CD4-positive, alpha-beta memory T cell (primary cell): ENCODE measurements around the gene ITGA3. TPM values are rescaled to one million over a fixed set of nuclear protein-coding genes. Genes with fewer than 3 reads are reported as not detected.

Experiments used
- CTCF ChIA-PET: fragments of 350-600 bp; sonication (Branson Sonifier 250); formaldehyde crosslinking; loops from one replicate; lab custom pipeline; 2021; ENCODE audit warnings: inconsistent platforms; ENCODE audit not compliant: partially characterized antibody; lab: Charles Lee
- POLR2A ChIA-PET: fragments of 350-600 bp; sonication (Branson Sonifier 250); formaldehyde crosslinking; loops from one replicate; lab custom pipeline; 2021; ENCODE audit not compliant: partially characterized antibody; lab: Charles Lee
- DNase-seq, 5 donors: peaks; one replicate each; pipeline versions ENCODE4 v3.0.0 to v3.0.0-alpha.2; 2020 to 2022; ENCODE audit warnings: mixed read lengths in 1 of 5
- H3K27ac ChIP-seq: one replicate; pipeline ENCODE4 v1.7.0; 2013; ENCODE audit warnings: low read depth, low read length
- H3K27me3 ChIP-seq: 2 replicates; pipeline ENCODE4 v1.7.0; 2013; ENCODE audit warnings: mild to moderate bottlenecking, low read length, moderate library complexity; ENCODE audit not compliant: insufficient read depth
- H3K36me3 ChIP-seq: 2 replicates; pipeline ENCODE4 v1.7.0; 2013; ENCODE audit warnings: mild to moderate bottlenecking, low read length, moderate library complexity; ENCODE audit not compliant: insufficient read depth
- H3K4me1 ChIP-seq: 2 replicates; pipeline ENCODE4 v1.7.0; 2013; ENCODE audit warnings: mild to moderate bottlenecking, low read length, moderate library complexity; ENCODE audit not compliant: insufficient read depth
- H3K4me3 ChIP-seq, 2 donors: one replicate each; pipeline ENCODE4 v1.7.0; 2013; ENCODE audit warnings: low read length in 2 of 2, mild to moderate bottlenecking in 1 of 2
- H3K9me3 ChIP-seq, 2 donors: one replicate each; pipeline ENCODE4 v1.7.0; 2013; ENCODE audit warnings: low read length in 2 of 2, control low read depth in 1 of 2; ENCODE audit not compliant: control insufficient read depth in 1 of 2
- H3K27ac Mint-ChIP-seq, 7 donors: one replicate each; pipeline ENCODE4 v1.8.0; 2020 to 2021; ENCODE audit warnings: mixed read lengths in 7 of 7, mild to moderate bottlenecking in 6 of 7, inconsistent platforms in 3 of 7, moderate library complexity in 3 of 7
- H3K27me3 Mint-ChIP-seq, 2 donors: one replicate each; pipeline ENCODE4 v1.8.0; 2020 to 2021; ENCODE audit warnings: mixed read lengths in 2 of 2
- H3K36me3 Mint-ChIP-seq, 2 donors: one replicate each; pipeline ENCODE4 v1.8.0; 2020 to 2021; ENCODE audit warnings: mixed read lengths in 2 of 2, inconsistent platforms in 1 of 2, mild to moderate bottlenecking in 1 of 2
- H3K4me1 Mint-ChIP-seq, 4 donors: one replicate each; pipeline ENCODE4 v1.8.0; 2020 to 2021; ENCODE audit warnings: mixed read lengths in 4 of 4, mild to moderate bottlenecking in 1 of 4
- H3K4me3 Mint-ChIP-seq, 8 donors: one replicate each; pipeline ENCODE4 v1.8.0; 2020 to 2021; ENCODE audit warnings: mixed read lengths in 8 of 8, mild to moderate bottlenecking in 7 of 8, moderate library complexity in 6 of 8, inconsistent platforms in 3 of 8
- H3K9me3 Mint-ChIP-seq, 8 donors: one replicate each; pipeline ENCODE4 v1.8.0; 2020 to 2021; ENCODE audit warnings: mixed read lengths in 8 of 8, mild to moderate bottlenecking in 5 of 8, inconsistent platforms in 3 of 8, moderate library complexity in 1 of 8
- intact Hi-C: fragments of 100-400 bp; cut with micrococcal nuclease; formaldehyde crosslinking; loops from one replicate; pipeline ENCODE4 v1.15.1; 2023
- polyA plus RNA-seq, 2 donors: library from polyadenylated mRNA; unstranded; fragments of 300-500 nt; fragmentation: Illumina TruSeq; gene quantifications; one replicate each; pipeline ENCODE4 v1.2.3, GENCODE V29; 2021
- total RNA-seq, 2 experiments: library from RNA; stranded (reverse); gene quantifications; one replicate each; pipeline ENCODE4 v1.2.3, GENCODE V29; 2021

ITGA3 gene
- total and polyA plus RNA-seq, 4 experiments from 2014 or later: 1.6 to 16.3 (median 9.4) TPM

DNA sequence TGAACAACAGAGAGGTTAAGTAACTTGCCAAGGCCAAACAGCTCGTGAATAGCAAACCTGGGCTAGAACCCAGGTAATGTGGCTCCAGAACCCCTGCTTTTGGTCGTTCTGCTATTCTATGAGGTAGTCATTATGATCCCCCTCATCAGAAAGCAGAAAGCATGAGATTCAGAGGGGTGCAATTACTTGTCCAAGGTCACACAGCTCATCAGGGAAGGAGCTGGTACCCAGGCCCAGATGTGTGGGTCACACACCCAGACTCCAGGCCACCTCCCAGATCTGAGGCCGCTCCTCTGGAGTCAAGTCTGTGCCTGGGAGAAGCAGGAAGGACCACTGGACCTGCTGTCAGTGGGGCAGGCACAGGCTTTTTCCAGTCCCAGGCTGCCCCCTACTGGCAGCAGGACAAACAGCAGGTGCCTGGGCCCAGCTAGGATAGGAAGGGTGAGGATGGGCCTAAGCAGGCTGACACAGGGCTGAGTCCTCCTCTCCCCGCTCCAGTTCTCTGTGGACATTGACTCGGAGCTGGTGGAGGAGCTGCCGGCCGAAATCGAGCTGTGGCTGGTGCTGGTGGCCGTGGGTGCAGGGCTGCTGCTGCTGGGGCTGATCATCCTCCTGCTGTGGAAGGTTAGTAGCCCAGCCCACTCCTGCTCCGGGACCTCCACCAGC, 31.5 kb downstream of the ITGA3 start:
- H3K4me3 Mint-ChIP-seq: no peak overlapping the region
- Histone ChIP-seq H3K4me3 (no peak overlapping the region), H3K4me1 (no peaks in the 10 kb centered on the region), H3K36me3 (no peaks in the 10 kb centered on the region), H3K27ac (no peak overlapping the region), H3K27me3 (no peaks in the 10 kb centered on the region), H3K9me3 (no peaks in the 10 kb centered on the region)
- H3K36me3 Mint-ChIP-seq: peaks cover 0 to 5% of the 10 kb centered on the region in 2 donors
- peaks cover 0 to 2% (median 0%) of the 10 kb centered on the region in 8 donors for H3K9me3 Mint-ChIP-seq
- ChIA-PET CTCF (interaction anchor here (0.6 to 2.8 kb wide), 29 partner anchors 9 to 512 kb away, joined by 3 to 174 read pairs (median 5); partner anchors contain the start of gene ITGA3), POLR2A (interaction anchor here (1.0 to 1.5 kb wide), 5 partner anchors 8 to 60 kb away, joined by 3 to 5 read pairs (median 4); partner anchors contain the start of genes ITGA3 and PDK2)
- H3K4me1 Mint-ChIP-seq: no peaks in the 10 kb centered on the region
- peak overlapping the region in 1 of 7 donors; percentile 59 for H3K27ac Mint-ChIP-seq
- peak; percentile 67 to 80 (median 71) for DNase-seq
- intact Hi-C loops: no loop called here
- H3K27me3 Mint-ChIP-seq: peaks cover 0 to 2% of the 10 kb centered on the region in 2 donors

DNA sequence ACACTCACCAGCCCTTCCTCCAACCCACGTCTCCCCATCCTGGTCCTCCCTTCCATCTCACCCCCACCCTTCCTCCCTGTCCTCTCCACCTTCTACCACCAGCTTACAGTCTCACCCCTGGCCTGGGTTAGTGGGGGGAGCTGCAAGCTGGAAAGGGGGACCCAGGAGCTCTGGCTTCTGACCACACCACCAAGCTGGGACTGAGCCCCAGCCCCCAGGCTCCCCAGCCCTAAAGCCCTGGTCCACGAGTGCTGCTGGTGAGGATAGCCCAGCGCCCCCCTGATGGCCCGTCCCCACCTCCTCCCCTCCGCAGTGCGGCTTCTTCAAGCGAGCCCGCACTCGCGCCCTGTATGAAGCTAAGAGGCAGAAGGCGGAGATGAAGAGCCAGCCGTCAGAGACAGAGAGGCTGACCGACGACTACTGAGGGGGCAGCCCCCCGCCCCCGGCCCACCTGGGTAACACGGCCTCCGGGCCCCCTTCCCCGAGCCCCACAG, 32.0 kb downstream of the ITGA3 start:
- Mint-ChIP-seq H3K27me3 (peaks cover 0 to 2% of the 10 kb centered on the region in 2 donors), H3K4me3 (no peak overlapping the region), H3K27ac (no peak overlapping the region), H3K9me3 (peaks cover 0 to 2% (median 0%) of the 10 kb centered on the region in 8 donors), H3K4me1 (no peaks in the 10 kb centered on the region), H3K36me3 (peaks cover 0 to 5% of the 10 kb centered on the region in 2 donors)
- H3K9me3 ChIP-seq: no peaks in the 10 kb centered on the region
- no peak overlapping the region for H3K27ac ChIP-seq
- H3K36me3 ChIP-seq: no peaks in the 10 kb centered on the region
- no peaks in the 10 kb centered on the region for H3K27me3 ChIP-seq
- DNase-seq: peak in 1 of 5 donors; percentile 16
- H3K4me1 ChIP-seq: no peaks in the 10 kb centered on the region
- intact Hi-C loops: no loop called here
- POLR2A ChIA-PET: interaction anchor here (1.0 to 1.5 kb wide), 5 partner anchors 8 to 61 kb away, joined by 3 to 5 read pairs (median 4); partner anchors contain the start of genes ITGA3 and PDK2
- no peak overlapping the region for H3K4me3 ChIP-seq
- CTCF ChIA-PET: interaction anchor here (0.9 to 2.8 kb wide), 27 partner anchors 9 to 513 kb away, joined by 3 to 174 read pairs (median 5); partner anchors contain the start of gene ITGA3

DNA sequence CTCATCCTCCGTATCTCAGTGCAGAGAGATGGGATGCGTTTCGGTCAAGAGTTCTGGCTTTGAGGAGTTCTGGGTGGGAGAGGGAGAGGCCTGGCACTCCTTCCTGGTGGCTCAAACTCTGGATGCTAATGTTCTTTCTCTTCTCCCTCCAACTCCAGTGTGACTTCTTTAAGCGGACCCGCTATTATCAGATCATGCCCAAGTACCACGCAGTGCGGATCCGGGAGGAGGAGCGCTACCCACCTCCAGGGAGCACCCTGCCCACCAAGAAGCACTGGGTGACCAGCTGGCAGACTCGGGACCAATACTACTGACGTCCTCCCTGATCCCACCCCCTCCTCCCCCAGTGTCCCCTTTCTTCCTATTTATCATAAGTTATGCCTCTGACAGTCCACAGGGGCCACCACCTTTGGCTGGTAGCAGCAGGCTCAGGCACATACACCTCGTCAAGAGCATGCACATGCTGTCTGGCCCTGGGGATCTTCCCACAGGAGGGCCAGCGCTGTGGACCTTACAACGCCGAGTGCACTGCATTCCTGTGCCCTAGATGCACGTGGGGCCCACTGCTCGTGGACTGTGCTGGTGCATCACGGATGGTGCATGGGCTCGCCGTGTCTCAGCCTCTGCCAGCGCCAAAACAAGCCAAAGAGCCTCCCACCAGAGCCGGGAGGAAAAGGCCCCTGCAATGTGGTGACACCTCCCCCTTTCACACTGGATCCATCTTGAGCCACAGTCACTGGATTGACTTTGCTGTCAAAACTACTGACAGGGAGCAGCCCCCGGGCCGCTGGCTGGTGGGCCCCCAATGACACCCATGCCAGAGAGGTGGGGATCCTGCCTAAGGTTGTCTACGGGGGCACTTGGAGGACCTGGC, 33.3 kb downstream of the ITGA3 start:
- intact Hi-C loops: no loop called here

DNA sequence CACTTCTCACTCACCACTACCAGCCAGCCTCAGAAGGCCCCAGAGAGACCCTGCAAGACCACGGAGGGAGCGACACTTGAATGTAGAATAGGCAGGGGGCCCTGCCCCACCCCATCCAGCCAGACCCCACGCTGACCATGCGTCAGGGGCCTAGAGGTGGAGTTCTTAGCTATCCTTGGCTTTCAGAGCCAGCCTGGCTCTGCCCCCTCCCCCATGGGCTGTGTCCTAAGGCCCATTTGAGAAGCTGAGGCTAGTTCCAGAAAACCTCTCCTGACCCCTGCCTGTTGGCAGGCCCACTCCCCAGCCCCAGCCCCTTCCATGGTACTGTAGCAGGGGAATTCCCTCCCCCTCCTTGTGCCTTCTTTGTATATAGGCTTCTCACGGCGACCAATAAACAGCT, 34.2 kb downstream of the ITGA3 start:
- H3K36me3 Mint-ChIP-seq: peaks cover 5 to 8% of the 10 kb centered on the region in 2 donors
- peaks cover 0 to 2% of the 10 kb centered on the region in 2 donors for H3K27me3 Mint-ChIP-seq
- Histone ChIP-seq H3K4me1 (peaks cover 6% of the 10 kb centered on the region), H3K36me3 (no peaks in the 10 kb centered on the region), H3K9me3 (no peaks in the 10 kb centered on the region), H3K4me3 (no peak overlapping the region), H3K27me3 (no peaks in the 10 kb centered on the region), H3K27ac (no peak overlapping the region)
- no peak overlapping the region for H3K27ac Mint-ChIP-seq
- H3K4me3 Mint-ChIP-seq: no peak overlapping the region
- intact Hi-C loops: loop anchor here (10.0 kb wide), 2 partner anchors 235 to 305 kb away; partner anchors contain the start of gene KAT7
- H3K9me3 Mint-ChIP-seq: peaks cover 0 to 2% (median 0%) of the 10 kb centered on the region in 8 donors
- ChIA-PET POLR2A (no interaction called here), CTCF (interaction anchor here (5.5 kb wide), 1 partner anchor 60 kb away, joined by 101 read pairs; no protein-coding TSS in a partner anchor)
- H3K4me1 Mint-ChIP-seq: peaks cover under 1 to 12% (median 4%) of the 10 kb centered on the region in 4 donors
- peak in 1 of 5 donors; percentile 1 for DNase-seq

More for the DNA sequence above, 33.3 kb downstream of the ITGA3 start:
- H3K36me3 ChIP-seq: no peaks in the 10 kb centered on the region
- CTCF ChIA-PET: interaction anchor here (2.4 kb wide), 1 partner anchor 15 kb away, joined by 6 read pairs; no protein-coding TSS in a partner anchor
- no peaks in the 10 kb centered on the region for H3K27me3 ChIP-seq
- Mint-ChIP-seq H3K27me3 (peaks cover 0 to 2% of the 10 kb centered on the region in 2 donors), H3K36me3 (peaks cover 0 to 5% of the 10 kb centered on the region in 2 donors), H3K4me3 (no peak overlapping the region), H3K27ac (no peak overlapping the region), H3K4me1 (peaks cover 0 to 5% (median 2%) of the 10 kb centered on the region in 4 donors), H3K9me3 (peaks cover 0 to 2% (median 0%) of the 10 kb centered on the region in 8 donors)
- H3K4me1 ChIP-seq: peaks cover 5% of the 10 kb centered on the region
- DNase-seq: peak in 1 of 5 donors; percentile 13
- no peak overlapping the region for H3K27ac ChIP-seq
- H3K9me3 ChIP-seq: no peaks in the 10 kb centered on the region
- H3K4me3 ChIP-seq: no peak overlapping the region
- POLR2A ChIA-PET: no interaction called here

DNA sequence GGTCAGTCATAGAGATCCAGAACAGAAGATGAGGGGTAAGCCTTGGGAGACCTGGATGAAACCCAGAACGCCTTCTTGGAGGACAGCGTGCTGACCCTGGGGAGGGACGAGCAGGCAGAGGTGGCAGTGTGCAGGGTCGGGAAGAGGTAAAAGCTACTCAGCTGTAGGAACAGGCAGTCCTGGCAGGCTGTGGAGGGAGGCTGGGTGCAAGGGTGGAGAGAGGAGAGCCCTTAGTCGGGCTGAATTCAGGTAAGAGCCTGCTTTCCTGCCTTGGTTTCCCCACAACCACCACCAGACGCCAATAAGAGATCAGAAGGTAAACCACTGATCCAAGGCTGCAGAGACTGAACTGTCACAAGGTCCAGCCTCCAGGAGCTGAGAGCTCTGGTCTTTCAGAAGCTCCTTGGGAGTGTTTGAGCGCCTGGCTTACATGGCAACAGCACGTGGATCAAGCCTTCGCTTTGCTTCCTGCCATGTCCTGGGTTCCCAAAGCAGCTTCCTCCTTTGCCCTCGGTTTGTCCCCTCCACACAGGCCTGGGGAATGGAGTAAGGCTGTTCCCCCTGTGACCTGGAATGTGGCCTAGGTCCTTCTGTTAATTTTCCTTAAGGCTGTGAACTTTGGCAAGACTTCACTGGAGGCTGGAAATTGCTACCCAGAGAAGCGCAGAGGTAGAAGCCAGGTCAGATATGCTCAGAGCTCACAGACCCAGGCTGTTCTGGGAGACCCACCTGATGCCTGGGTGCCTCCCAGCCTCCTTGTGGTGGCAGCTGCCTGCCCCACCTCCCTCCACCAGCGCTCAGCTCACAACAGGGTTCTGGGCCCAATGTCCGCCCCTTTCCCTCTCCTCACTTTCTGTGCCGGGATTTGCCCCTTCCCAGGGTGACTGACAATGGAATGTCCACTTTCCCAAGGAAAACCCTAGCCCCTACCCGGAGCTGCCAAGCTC, 35.3 kb downstream of the ITGA3 start:
- Histone ChIP-seq H3K27ac (no peak overlapping the region), H3K27me3 (no peaks in the 10 kb centered on the region), H3K9me3 (no peaks in the 10 kb centered on the region), H3K4me3 (no peak overlapping the region), H3K36me3 (no peaks in the 10 kb centered on the region), H3K4me1 (peaks cover 13% of the 10 kb centered on the region)
- ChIA-PET CTCF (interaction anchor here (0.6 to 5.5 kb wide), 6 partner anchors 26 to 492 kb away, joined by 3 to 101 read pairs (median 5); partner anchors contain the start of gene ITGA3), POLR2A (no interaction called here)
- H3K36me3 Mint-ChIP-seq: peaks cover 5 to 15% of the 10 kb centered on the region in 2 donors
- peaks cover 8 to 24% (median 12%) of the 10 kb centered on the region in 4 donors for H3K4me1 Mint-ChIP-seq
- no peak overlapping the region for H3K27ac Mint-ChIP-seq
- H3K27me3 Mint-ChIP-seq: peaks cover 0 to 2% of the 10 kb centered on the region in 2 donors
- intact Hi-C loops: loop anchor here (10.0 kb wide), 2 partner anchors 236 to 306 kb away; partner anchors contain the start of gene KAT7
- no peak overlapping the region for H3K4me3 Mint-ChIP-seq
- peaks cover 0 to 2% (median 0%) of the 10 kb centered on the region in 8 donors for H3K9me3 Mint-ChIP-seq
- DNase-seq: peak in 1 of 5 donors; percentile 11

DNA sequence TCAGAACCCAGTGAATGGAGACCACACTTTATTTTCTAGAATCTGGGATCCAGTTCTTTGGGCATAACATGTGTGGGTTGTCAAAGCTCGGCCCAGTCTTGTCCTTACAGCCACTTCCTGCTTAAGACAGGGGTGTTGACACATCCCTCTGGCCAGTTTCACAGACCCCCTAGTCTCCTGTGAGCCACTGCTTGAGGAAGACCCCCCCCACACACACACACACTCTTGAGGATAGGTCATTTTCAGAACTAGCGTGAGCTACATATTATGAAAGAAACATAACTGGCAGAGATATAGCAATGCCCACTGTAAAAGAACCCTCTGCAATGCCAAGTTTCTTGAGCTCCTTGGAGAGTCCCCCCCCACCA, 36.0 kb downstream of the ITGA3 start:
- intact Hi-C loops: loop anchor here (10.0 kb wide), 2 partner anchors 237 to 307 kb away; partner anchors contain the start of gene KAT7
- Histone ChIP-seq H3K4me3 (no peak overlapping the region), H3K4me1 (peaks cover 20% of the 10 kb centered on the region), H3K36me3 (no peaks in the 10 kb centered on the region), H3K9me3 (no peaks in the 10 kb centered on the region), H3K27ac (no peak overlapping the region), H3K27me3 (no peaks in the 10 kb centered on the region)
- H3K36me3 Mint-ChIP-seq: peaks cover 5 to 15% of the 10 kb centered on the region in 2 donors
- no peak overlapping the region for H3K27ac Mint-ChIP-seq
- ChIA-PET POLR2A (interaction anchor here (4.8 kb wide), 1 partner anchor 36 kb away, joined by 38 read pairs; the partner anchor contains the start of gene ITGA3), CTCF (interaction anchor here (0.6 to 5.5 kb wide), 10 partner anchors 25 to 492 kb away, joined by 3 to 101 read pairs (median 6); partner anchors contain the start of gene ITGA3)
- peaks cover 0 to 2% (median 0%) of the 10 kb centered on the region in 8 donors for H3K9me3 Mint-ChIP-seq
- no peak for DNase-seq
- H3K4me3 Mint-ChIP-seq: no peak overlapping the region
- peaks cover 0 to 2% of the 10 kb centered on the region in 2 donors for H3K27me3 Mint-ChIP-seq
- H3K4me1 Mint-ChIP-seq: peaks cover 11 to 26% (median 15%) of the 10 kb centered on the region in 4 donors
